RWPE2 (cell line): ENCODE results near the gene SLC17A3.

Source experiments
- ATAC-seq: fragments of 200-7000 bp; cut with Tn5 transposase; 3 replicates; pipeline ENCODE4 v1.9.1; 2021; ENCODE audit warnings: low read depth
- DNase-seq: peaks from one replicate; pipeline ENCODE4 v3.0.0-alpha.2; 2020; ENCODE audit warnings: low spot score
- H3K27ac ChIP-seq: fragments of 450-650 bp; 2 replicates; pipeline ENCODE4 v1.5.1; 2017; ENCODE audit warnings: mild to moderate bottlenecking; ENCODE audit not compliant: poor library complexity, severe bottlenecking
- H3K27me3 ChIP-seq: fragments of 250-450 bp; sonication (Bioruptor Pico); 2 replicates; pipeline ENCODE4 v1.5.1; 2021; ENCODE audit warnings: mild to moderate bottlenecking, moderate library complexity; ENCODE audit not compliant: insufficient read depth, poor library complexity, severe bottlenecking
- H3K36me3 ChIP-seq: fragments of 250-450 bp; sonication (Bioruptor Pico); 2 replicates; pipeline ENCODE4 v1.5.1; 2020; ENCODE audit warnings: low read depth, mild to moderate bottlenecking, moderate library complexity
- H3K4me1 ChIP-seq: fragments of 250-450 bp; sonication (Bioruptor Pico); 2 replicates; pipeline ENCODE4 v1.5.1; 2021; ENCODE audit warnings: mild to moderate bottlenecking, moderate library complexity; ENCODE audit not compliant: insufficient read depth, poor library complexity, severe bottlenecking
- H3K4me3 ChIP-seq: fragments of 250-450 bp; sonication (Bioruptor Pico); 2 replicates; pipeline ENCODE4 v1.5.1; 2021; ENCODE audit warnings: mild to moderate bottlenecking, moderate library complexity; ENCODE audit not compliant: severe bottlenecking
- H3K9me3 ChIP-seq: fragments of 250-450 bp; sonication (Bioruptor Pico); 2 replicates; pipeline ENCODE4 v1.5.1; 2021; ENCODE audit warnings: mild to moderate bottlenecking, moderate library complexity; ENCODE audit not compliant: severe bottlenecking
- CTCF ChIP-seq: fragments of 450-650 bp; IDR thresholded peaks from one replicate; pipeline ENCODE4 v1.5.1; 2017; ENCODE audit warnings: mild to moderate bottlenecking, moderate library complexity; ENCODE audit not compliant: poor library complexity, severe bottlenecking

Gene SLC17A3

GRCh38 chr6:25893778-25894177 is 19.7 kb upstream of the SLC17A3 start:
- Histone ChIP-seq H3K9me3 (no peaks in the 10 kb centered on the region), H3K36me3 (no peaks in the 10 kb centered on the region), H3K4me1 (no peaks in the 10 kb centered on the region), H3K4me3 (no peak overlapping the region), H3K27me3 (no peaks in the 10 kb centered on the region), H3K27ac (no peak overlapping the region)
- DNase-seq (no peak), ATAC-seq (no peak)
- no peak for TF ChIP-seq CTCF

- H3K36me3 ChIP-seq, result no peaks in the 10 kb centered on the region
- no peaks in the 10 kb centered on the region for H3K9me3 ChIP-seq
- DNase-seq, result no peak
- H3K4me3 ChIP-seq, result no peak overlapping the region
- H3K27me3 ChIP-seq, result no peaks in the 10 kb centered on the region
- H3K4me1 ChIP-seq, result no peaks in the 10 kb centered on the region
- no peak for TF ChIP-seq CTCF
- H3K27ac ChIP-seq, result no peak overlapping the region
- ATAC-seq, result no peak
Measured at GRCh38 chr6:25892877-25893276, 18.8 kb upstream of the SLC17A3 start.

- DNase-seq, result no peak
- no peak overlapping the region for H3K27ac ChIP-seq
- TF ChIP-seq CTCF, result peak; percentile 65
- H3K4me3 ChIP-seq, result no peak overlapping the region
- H3K9me3 ChIP-seq, result no peaks in the 10 kb centered on the region
- no peaks in the 10 kb centered on the region for H3K4me1 ChIP-seq
- H3K27me3 ChIP-seq, result no peaks in the 10 kb centered on the region
- no peaks in the 10 kb centered on the region for H3K36me3 ChIP-seq
- peak; percentile 73 for ATAC-seq
Measured at GRCh38 chr6:25889877-25890853, 16.1 kb upstream of the SLC17A3 start.

GRCh38 chr6:25888626-25889025 is 14.6 kb upstream of the SLC17A3 start:
- Histone ChIP-seq H3K36me3 (no peaks in the 10 kb centered on the region), H3K27ac (no peak overlapping the region), H3K4me1 (peaks cover 2% of the 10 kb centered on the region), H3K27me3 (no peaks in the 10 kb centered on the region), H3K4me3 (no peak overlapping the region), H3K9me3 (no peaks in the 10 kb centered on the region)
- ATAC-seq, result no peak
- TF ChIP-seq CTCF, result no peak
- DNase-seq, result no peak

GRCh38 chr6:25886066-25886465 is 12.0 kb upstream of the SLC17A3 start:
- no peaks in the 10 kb centered on the region for H3K27me3 ChIP-seq

More at GRCh38 chr6:25886066-25886465, 12.0 kb upstream of the SLC17A3 start:
- ATAC-seq (no peak), DNase-seq (no peak)
- Histone ChIP-seq H3K36me3 (no peaks in the 10 kb centered on the region), H3K4me3 (no peak overlapping the region), H3K9me3 (no peaks in the 10 kb centered on the region), H3K4me1 (peaks cover 4% of the 10 kb centered on the region), H3K27ac (no peak overlapping the region)
- TF ChIP-seq CTCF, result no peak
